Neural progenitor cell (in vitro differentiated cells): ENCODE measurements around the gene C8A. TPM values are rescaled to one million over a fixed set of nuclear protein-coding genes. Genes with fewer than 3 reads are reported as not detected.

Experiments used
- DNase-seq: peaks from one replicate; pipeline ENCODE4 v3.0.0-alpha.2; 2016; ENCODE audit warnings: low spot score
- H2AFZ ChIP-seq: fragments of 200-600 bp; sonication (generic); replicated peaks from 2 replicates; pipeline ENCODE4 v1.6.1; 2016; ENCODE audit warnings: antibody characterized with exemption
- H3F3A ChIP-seq: fragments of 200-600 bp; sonication (generic); 2 replicates; pipeline ENCODE4 v1.6.1; 2016; ENCODE audit warnings: antibody characterized with exemption, low read depth
- H3K27ac ChIP-seq: fragments of 200-600 bp; sonication (generic); 2 replicates; pipeline ENCODE4 v1.5.1; 2016; ENCODE audit warnings: mild to moderate bottlenecking
- H3K27me3 ChIP-seq: fragments of 200-600 bp; sonication (generic); 2 replicates; pipeline ENCODE4 v1.6.1; 2016; ENCODE audit warnings: mild to moderate bottlenecking, moderate library complexity
- H3K36me3 ChIP-seq: fragments of 200-600 bp; sonication (generic); 2 replicates; pipeline ENCODE4 v1.5.1; 2016
- H3K4me1 ChIP-seq: fragments of 200-600 bp; sonication (generic); 2 replicates; pipeline ENCODE4 v1.6.1; 2016; ENCODE audit warnings: mixed run types
- H3K4me2 ChIP-seq: fragments of 200-600 bp; sonication (generic); 2 replicates; pipeline ENCODE4 v1.6.1; 2016
- H3K4me3 ChIP-seq: fragments of 200-600 bp; sonication (generic); 2 replicates; pipeline ENCODE4 v1.5.1; 2016
- H3K79me2 ChIP-seq: fragments of 200-600 bp; sonication (generic); 2 replicates; pipeline ENCODE4 v1.6.1; 2016; ENCODE audit warnings: low read depth
- H3K9ac ChIP-seq: fragments of 200-600 bp; sonication (generic); 2 replicates; pipeline ENCODE4 v1.6.1; 2016
- H3K9me3 ChIP-seq: fragments of 200-600 bp; sonication (generic); 2 replicates; pipeline ENCODE4 v1.5.1; 2016; ENCODE audit warnings: low read depth
- H4K20me1 ChIP-seq: fragments of 200-600 bp; sonication (generic); 2 replicates; pipeline ENCODE4 v1.6.1; 2016; ENCODE audit warnings: low read depth
- H3K27ac Mint-ChIP-seq: 3 replicates; pipeline ENCODE4 v1.8.0; 2021; ENCODE audit warnings: mixed read lengths
- H3K27me3 Mint-ChIP-seq: 2 replicates; pipeline ENCODE4 v1.8.0; 2022; ENCODE audit warnings: low read depth, mild to moderate bottlenecking, inconsistent platforms, moderate library complexity, mixed read lengths; ENCODE audit not compliant: insufficient read depth
- H3K36me3 Mint-ChIP-seq: 3 replicates; pipeline ENCODE4 v1.8.0; 2021; ENCODE audit warnings: mixed read lengths
- H3K4me1 Mint-ChIP-seq: 3 replicates; pipeline ENCODE4 v1.8.0; 2021; ENCODE audit warnings: mixed read lengths
- H3K4me3 Mint-ChIP-seq: 3 replicates; pipeline ENCODE4 v1.8.0; 2021; ENCODE audit warnings: mild to moderate bottlenecking, moderate library complexity, mixed read lengths
- H3K9me3 Mint-ChIP-seq: 3 replicates; pipeline ENCODE4 v1.8.0; 2020; ENCODE audit warnings: mixed read lengths
- EZH2 ChIP-seq: fragments of 200-600 bp; sonication (generic); IDR thresholded peaks from 2 replicates; pipeline ENCODE4 v1.6.1; 2017; ENCODE audit warnings: antibody characterized with exemption, mild to moderate bottlenecking, moderate library complexity
- EZH2phosphoT487 ChIP-seq: fragments of 200-600 bp; sonication (generic); IDR thresholded peaks from 2 replicates; pipeline ENCODE4 v1.6.1; 2017; ENCODE audit warnings: antibody characterized with exemption
- total RNA-seq: library from RNA; depleted of rRNA; stranded (reverse); fragments of >200 nt; gene quantifications from 2 replicates; pipeline ENCODE4 v1.2.3, GENCODE V29; 2015; ENCODE audit warnings: low replicate concordance
- TF ChIP-seq, protein P1 (sequence below): fragments of 200-600 bp; sonication (generic); IDR thresholded peaks from 2 replicates; pipeline ENCODE4 v1.5.1; 2017; ENCODE audit warnings: antibody characterized with exemption, mild to moderate bottlenecking

C8A gene
- total RNA-seq, 1 donor from 2014 or later: not detected

DNA sequence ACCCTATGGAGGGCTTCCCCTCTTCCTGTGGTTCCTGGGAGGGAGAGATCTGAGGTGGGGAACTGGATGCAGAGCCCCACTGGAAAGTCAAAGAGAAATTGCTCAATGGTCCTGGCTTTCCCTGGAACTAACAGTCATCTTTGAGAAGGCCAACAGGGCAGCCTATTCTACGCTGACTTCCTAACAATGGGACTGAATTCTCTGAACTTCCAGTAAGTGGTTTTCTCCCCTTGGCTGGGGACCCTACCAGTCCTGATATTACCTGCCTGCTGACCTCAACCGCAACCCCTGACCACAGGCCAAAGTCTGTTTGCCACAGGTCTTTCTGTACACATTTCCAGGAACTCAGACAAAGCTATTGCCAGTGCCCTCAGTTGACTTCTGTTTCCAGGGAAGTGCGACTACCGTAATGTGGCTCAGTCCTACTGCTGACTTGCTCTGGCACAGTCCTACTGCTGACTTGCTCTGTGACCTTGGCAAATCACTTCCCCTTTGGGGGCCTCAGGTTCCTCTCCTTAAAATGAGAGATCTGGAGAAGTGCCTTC lies 55.9 kb downstream of the C8A start:
- H3K9me3 Mint-ChIP-seq: peaks cover 4% of the 10 kb centered on the region
- Histone ChIP-seq H3K36me3 (no peaks in the 10 kb centered on the region), H3K27ac (no peak overlapping the region), H3K9ac (no peak overlapping the region), H4K20me1 (no peaks in the 10 kb centered on the region), H3K9me3 (no peaks in the 10 kb centered on the region), H3F3A (peaks cover 9% of the 10 kb centered on the region), H3K27me3 (no peaks in the 10 kb centered on the region), H2AFZ (no peak overlapping the region), H3K4me3 (no peak overlapping the region), H3K4me2 (no peak overlapping the region), H3K79me2 (no peaks in the 10 kb centered on the region), H3K4me1 (peaks cover 11% of the 10 kb centered on the region)
- H3K27me3 Mint-ChIP-seq: no peaks in the 10 kb centered on the region
- H3K4me1 Mint-ChIP-seq: peaks cover 4% of the 10 kb centered on the region
- no peak for DNase-seq
- TF ChIP-seq EZH2phosphoT487: no peak
- no peak overlapping the region for H3K4me3 Mint-ChIP-seq
- H3K27ac Mint-ChIP-seq: no peak overlapping the region
- no peaks in the 10 kb centered on the region for H3K36me3 Mint-ChIP-seq

DNA sequence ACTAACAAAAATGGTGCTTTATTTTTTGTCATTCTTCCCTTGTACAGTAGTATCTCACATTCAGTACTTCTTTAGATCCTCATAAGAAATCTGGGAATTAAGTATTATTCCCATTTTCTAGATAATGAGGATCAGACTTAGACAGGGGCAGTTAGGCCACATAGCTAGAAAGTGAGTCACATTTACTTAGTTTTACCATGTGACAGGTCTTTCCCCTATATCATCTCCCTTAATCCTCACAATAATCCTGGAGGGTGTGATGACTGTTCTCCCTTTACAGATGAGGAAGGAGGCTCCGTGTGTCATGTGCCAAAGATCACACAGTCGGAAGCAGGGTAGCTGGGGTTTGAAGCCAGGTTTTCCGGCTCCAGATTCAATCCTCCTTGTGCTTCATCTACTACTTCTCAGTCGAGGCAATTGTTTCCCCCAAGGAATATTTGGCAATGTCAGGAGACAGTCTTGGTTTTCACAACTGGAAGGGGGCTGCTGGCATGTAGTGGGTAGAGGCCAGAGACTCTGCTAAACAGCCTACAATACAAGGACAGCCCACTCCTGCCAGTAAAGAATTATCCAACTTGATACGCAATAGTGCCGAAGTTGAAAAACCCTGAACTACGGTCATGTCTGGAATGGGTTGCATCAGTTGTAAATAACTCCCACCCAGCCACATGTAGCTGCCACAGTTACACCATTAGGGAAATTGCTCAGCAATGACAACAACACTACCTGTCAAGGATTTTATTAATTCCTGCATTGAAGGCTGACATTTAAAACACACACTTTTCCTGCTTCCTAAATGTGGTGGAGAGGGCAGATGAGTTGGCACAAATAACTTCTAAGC lies 56.7 kb downstream of the C8A start:
- H3K27ac Mint-ChIP-seq: no peak overlapping the region
- H3K36me3 Mint-ChIP-seq: no peaks in the 10 kb centered on the region
- Histone ChIP-seq H3K4me1 (peaks cover 14% of the 10 kb centered on the region), H3K9ac (no peak overlapping the region), H3K36me3 (no peaks in the 10 kb centered on the region), H3K4me2 (no peak overlapping the region), H3K9me3 (no peaks in the 10 kb centered on the region), H3K79me2 (no peaks in the 10 kb centered on the region), H2AFZ (no peak overlapping the region), H3F3A (peaks cover 9% of the 10 kb centered on the region), H4K20me1 (no peaks in the 10 kb centered on the region), H3K27me3 (no peaks in the 10 kb centered on the region), H3K4me3 (no peak overlapping the region), H3K27ac (no peak overlapping the region)
- DNase-seq: no peak
- peaks cover 4% of the 10 kb centered on the region for H3K9me3 Mint-ChIP-seq
- TF ChIP-seq, protein P1, sequence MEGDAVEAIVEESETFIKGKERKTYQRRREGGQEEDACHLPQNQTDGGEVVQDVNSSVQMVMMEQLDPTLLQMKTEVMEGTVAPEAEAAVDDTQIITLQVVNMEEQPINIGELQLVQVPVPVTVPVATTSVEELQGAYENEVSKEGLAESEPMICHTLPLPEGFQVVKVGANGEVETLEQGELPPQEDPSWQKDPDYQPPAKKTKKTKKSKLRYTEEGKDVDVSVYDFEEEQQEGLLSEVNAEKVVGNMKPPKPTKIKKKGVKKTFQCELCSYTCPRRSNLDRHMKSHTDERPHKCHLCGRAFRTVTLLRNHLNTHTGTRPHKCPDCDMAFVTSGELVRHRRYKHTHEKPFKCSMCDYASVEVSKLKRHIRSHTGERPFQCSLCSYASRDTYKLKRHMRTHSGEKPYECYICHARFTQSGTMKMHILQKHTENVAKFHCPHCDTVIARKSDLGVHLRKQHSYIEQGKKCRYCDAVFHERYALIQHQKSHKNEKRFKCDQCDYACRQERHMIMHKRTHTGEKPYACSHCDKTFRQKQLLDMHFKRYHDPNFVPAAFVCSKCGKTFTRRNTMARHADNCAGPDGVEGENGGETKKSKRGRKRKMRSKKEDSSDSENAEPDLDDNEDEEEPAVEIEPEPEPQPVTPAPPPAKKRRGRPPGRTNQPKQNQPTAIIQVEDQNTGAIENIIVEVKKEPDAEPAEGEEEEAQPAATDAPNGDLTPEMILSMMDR: no peak
- TF ChIP-seq EZH2phosphoT487 (no peak), EZH2 (no peak)
- H3K27me3 Mint-ChIP-seq: no peaks in the 10 kb centered on the region
- peaks cover 7% of the 10 kb centered on the region for H3K4me1 Mint-ChIP-seq
- H3K4me3 Mint-ChIP-seq: no peak overlapping the region

DNA sequence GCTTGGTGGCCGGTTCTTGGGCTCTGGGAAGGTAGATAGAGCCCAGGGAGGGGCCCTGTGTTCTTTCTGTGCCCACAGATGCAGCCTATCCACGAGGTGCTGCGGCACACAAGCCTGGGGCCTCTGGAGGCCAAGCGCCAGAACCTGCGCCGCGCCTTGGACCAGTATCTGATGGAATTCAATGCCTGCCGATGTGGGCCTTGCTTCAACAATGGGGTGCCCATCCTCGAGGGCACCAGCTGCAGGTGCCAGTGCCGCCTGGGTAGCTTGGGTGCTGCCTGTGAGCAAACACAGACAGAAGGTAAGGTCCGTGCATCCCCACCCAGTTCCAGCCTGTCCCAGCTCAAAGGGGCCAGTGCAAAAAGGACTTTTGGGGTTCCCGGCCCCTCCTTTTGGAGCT lies 57.7 kb downstream of the C8A start:
- Mint-ChIP-seq H3K27me3 (no peaks in the 10 kb centered on the region), H3K9me3 (peaks cover 4% of the 10 kb centered on the region), H3K4me3 (no peak overlapping the region), H3K36me3 (no peaks in the 10 kb centered on the region), H3K4me1 (peaks cover 16% of the 10 kb centered on the region), H3K27ac (no peak overlapping the region)
- H3K27me3 ChIP-seq: no peaks in the 10 kb centered on the region
- no peak for TF ChIP-seq EZH2
- TF ChIP-seq, protein P1: no peak
- no peak for TF ChIP-seq EZH2phosphoT487
- peaks cover 9% of the 10 kb centered on the region for H3F3A ChIP-seq
- no peaks in the 10 kb centered on the region for H4K20me1 ChIP-seq
- peaks cover 24% of the 10 kb centered on the region for H3K4me1 ChIP-seq
- no peaks in the 10 kb centered on the region for H3K9me3 ChIP-seq
- H3K27ac ChIP-seq: no peak overlapping the region
- H2AFZ ChIP-seq: no peak overlapping the region
- no peak overlapping the region for H3K4me2 ChIP-seq
- H3K36me3 ChIP-seq: no peaks in the 10 kb centered on the region
- no peak overlapping the region for H3K4me3 ChIP-seq
- no peak overlapping the region for H3K9ac ChIP-seq
- no peak for DNase-seq
- H3K79me2 ChIP-seq: no peaks in the 10 kb centered on the region

DNA sequence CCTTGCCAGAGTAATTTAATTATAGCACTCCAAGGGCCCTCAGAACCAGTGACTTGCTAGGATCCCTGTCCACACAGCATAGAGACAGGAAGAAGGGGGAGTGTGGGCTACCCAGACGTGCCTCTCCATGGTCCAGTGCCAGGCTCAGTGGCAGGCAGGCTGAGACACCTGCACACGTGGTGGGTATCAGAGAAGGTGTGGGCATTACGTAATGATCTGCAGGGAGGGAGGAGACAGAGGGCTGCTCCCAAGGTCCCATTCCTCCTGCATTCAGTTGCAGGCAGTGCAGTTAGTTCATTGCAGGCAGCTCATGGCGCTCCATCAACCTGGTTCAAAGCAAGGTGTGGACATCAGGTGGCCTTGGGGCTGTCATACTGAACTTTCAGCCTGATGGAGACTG lies 61.4 kb downstream of the C8A start:
- TF ChIP-seq, protein P1: no peak
- TF ChIP-seq EZH2phosphoT487: no peak
- TF ChIP-seq EZH2: no peak
- peaks cover 26% of the 10 kb centered on the region for H3K4me1 ChIP-seq
- H3K9ac ChIP-seq: no peak overlapping the region
- H3F3A ChIP-seq: peaks cover 9% of the 10 kb centered on the region
- no peak overlapping the region for H3K27ac Mint-ChIP-seq
- peaks cover 30% of the 10 kb centered on the region for H3K4me1 Mint-ChIP-seq
- H4K20me1 ChIP-seq: no peaks in the 10 kb centered on the region
- peaks cover 4% of the 10 kb centered on the region for H3K9me3 Mint-ChIP-seq
- H3K4me3 Mint-ChIP-seq: no peak overlapping the region
- no peaks in the 10 kb centered on the region for H3K9me3 ChIP-seq
- no peak overlapping the region for H3K4me2 ChIP-seq
- no peaks in the 10 kb centered on the region for H3K36me3 ChIP-seq
- H2AFZ ChIP-seq: no peak overlapping the region
- H3K27ac ChIP-seq: no peak overlapping the region
- no peak overlapping the region for H3K4me3 ChIP-seq
- no peaks in the 10 kb centered on the region for H3K36me3 Mint-ChIP-seq
- no peak for DNase-seq
- no peaks in the 10 kb centered on the region for H3K79me2 ChIP-seq
- peaks cover 4% of the 10 kb centered on the region for H3K27me3 Mint-ChIP-seq
- no peaks in the 10 kb centered on the region for H3K27me3 ChIP-seq
